Renal pelvis (tissue), 3 donors: ENCODE data around the gene ETFRF1. TPM values are rescaled to one million over a fixed set of nuclear protein-coding genes. Genes with fewer than 3 reads are reported as not detected.

Experiments
- polyA plus RNA-seq, 3 donors: library from polyadenylated mRNA; unstranded; fragments of 120-200 nt; gene quantifications; one replicate each; pipeline ENCODE4 v1.2.1, GENCODE V29; 2013; ENCODE audit not compliant: insufficient read length in 3 of 3

ETFRF1 gene
- polyA plus RNA-seq, 3 donors, result 37.1 to 40.2 (median 39.0) TPM

Other genes with a start within 250 kb of the ETFRF1 start
- 10 to 100 TPM; 45.7 to 64.2 (median 55.3) TPM for gene BCAT1, start 246.1 kb upstream of the ETFRF1 start, polyA plus RNA-seq
- 10 to 100 TPM in 1 of 3 donors, 1 to 10 TPM in 2; 4.4 to 10.2 (median 6.3) TPM for gene DNAI7, start 77 bp upstream of the ETFRF1 start, polyA plus RNA-seq
- gene KRAS, start 55.7 kb downstream of the ETFRF1 start, polyA plus RNA-seq, result 10 to 100 TPM; 29.3 to 34.4 (median 34.1) TPM